Endothelial cell of umbilical vein (primary cell): ENCODE results near the gene C1orf122.

ENCODE experiments used
- CTCF ChIP-seq, 2 donors: IDR thresholded peaks; 1 replicate in 1 of 2; 2 replicates in 1 of 2; pipeline ENCODE4 v1.5.1; 2011; ENCODE audit warnings: low read length in 2 of 2, mild to moderate bottlenecking in 2 of 2, moderate library complexity in 2 of 2, control low read depth in 1 of 2, inconsistent platforms in 1 of 2, low read depth in 1 of 2; ENCODE audit not compliant: insufficient read depth in 1 of 2; ENCODE audit errors: extremely low read depth in 1 of 2
- EZH2 ChIP-seq: IDR thresholded peaks from 2 replicates; pipeline ENCODE4 v1.6.1; 2012; ENCODE audit warnings: borderline replicate concordance, low read depth, mild to moderate bottlenecking, moderate library complexity, low read length, inconsistent platforms; ENCODE audit not compliant: severe bottlenecking
- FOS ChIP-seq: IDR thresholded peaks from 2 replicates; pipeline ENCODE4 v1.6.1; 2011; ENCODE audit warnings: mild to moderate bottlenecking, low read length, moderate library complexity, borderline replicate concordance; ENCODE audit not compliant: insufficient read depth
- JUN ChIP-seq: IDR thresholded peaks from 2 replicates; pipeline ENCODE4 v1.6.1; 2011; ENCODE audit warnings: borderline replicate concordance, low read depth; ENCODE audit not compliant: insufficient read length, insufficient read depth
- MAX ChIP-seq: IDR thresholded peaks from 2 replicates; pipeline ENCODE4 v1.6.1; 2011; ENCODE audit not compliant: insufficient read depth, insufficient read length
- MYC ChIP-seq: IDR thresholded peaks from one replicate; pipeline ENCODE4 v1.6.1; 2011; ENCODE audit warnings: mild to moderate bottlenecking, low read depth, low read length
- POLR2A ChIP-seq: IDR thresholded peaks from 2 replicates; pipeline ENCODE4 v1.6.1; 2012; ENCODE audit warnings: low read depth, mild to moderate bottlenecking, control low read depth, low read length
- POLR2AphosphoS5 ChIP-seq: IDR thresholded peaks from 2 replicates; pipeline ENCODE4 v1.6.1; 2012; ENCODE audit warnings: low read depth, mild to moderate bottlenecking, control low read depth, low read length, moderate library complexity; ENCODE audit not compliant: insufficient read depth

- TF ChIP-seq CTCF (IDR thresholded peaks at IDR 0.05; ENCODE audit: extremely low read depth in 1 of 2, insufficient read depth in 1 of 2, low read depth in 1 of 2, low read length in 2 of 2) (no peak), POLR2A (no peak), JUN (no peak), POLR2AphosphoS5 (no peak), EZH2 (no peak), MAX (no peak), MYC (no peak), FOS (no peak)
These were observed 38.2 kb downstream of the C1orf122 start for GRCh38 chr1:37845786-37846185.
